A549 (cell line): Measurements from ENCODE around the gene WNT1.

Source experiments
- CTCF ChIP-seq: fragments of >200 bp; sonication (Bioruptor Twin); formaldehyde crosslinking; IDR thresholded peaks from 3 replicates; pipeline ENCODE4 v1.5.1; 2016
- EP300 ChIP-seq, 2 experiments: fragments of >200 bp; sonication (Bioruptor Twin); formaldehyde crosslinking; IDR thresholded peaks; 2 replicates in 1 of 2; 3 replicates in 1 of 2; pipeline ENCODE4 v1.6.1; 2016 to 2017
- TF ChIP-seq, protein P1 (sequence below): IDR thresholded peaks from 2 replicates; pipeline ENCODE4 v1.6.1; 2012
- TF ChIP-seq, protein P2 (sequence below): IDR thresholded peaks from 2 replicates; pipeline ENCODE4 v1.6.1; 2012

- TF ChIP-seq EP300 (IDR thresholded peaks at IDR 0.05) (no peak), CTCF (no peak)
- TF ChIP-seq, protein P1, sequence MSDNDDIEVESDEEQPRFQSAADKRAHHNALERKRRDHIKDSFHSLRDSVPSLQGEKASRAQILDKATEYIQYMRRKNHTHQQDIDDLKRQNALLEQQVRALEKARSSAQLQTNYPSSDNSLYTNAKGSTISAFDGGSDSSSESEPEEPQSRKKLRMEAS: no peak
- TF ChIP-seq, protein P2, sequence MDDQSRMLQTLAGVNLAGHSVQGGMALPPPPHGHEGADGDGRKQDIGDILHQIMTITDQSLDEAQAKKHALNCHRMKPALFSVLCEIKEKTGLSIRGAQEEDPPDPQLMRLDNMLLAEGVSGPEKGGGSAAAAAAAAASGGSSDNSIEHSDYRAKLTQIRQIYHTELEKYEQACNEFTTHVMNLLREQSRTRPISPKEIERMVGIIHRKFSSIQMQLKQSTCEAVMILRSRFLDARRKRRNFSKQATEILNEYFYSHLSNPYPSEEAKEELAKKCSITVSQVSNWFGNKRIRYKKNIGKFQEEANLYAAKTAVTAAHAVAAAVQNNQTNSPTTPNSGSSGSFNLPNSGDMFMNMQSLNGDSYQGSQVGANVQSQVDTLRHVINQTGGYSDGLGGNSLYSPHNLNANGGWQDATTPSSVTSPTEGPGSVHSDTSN: no peak
These were observed 34.9 kb upstream of the WNT1 start for GRCh38 chr12:48943221-48943620.
